Measurements from ENCODE around the gene COL18A1. TPM values are rescaled to one million over a fixed set of nuclear protein-coding genes. Genes with fewer than 3 reads are reported as not detected.
"Not testable (repeated sequence)": the region's sequence is repeated elsewhere in the genome, so short reads cannot be mapped to it uniquely, and the experiment has no call there.

The COL18A1 gene
- total RNA-seq, 1 donor from 2014 or later = 7.8 TPM

- intact Hi-C loops (cut with micrococcal nuclease) = no loop called here
Measured at GRCh38 chr21:45366931-45367401, 38.0 kb upstream of the COL18A1 start.

- intact Hi-C loops (cut with micrococcal nuclease) = no loop called here
Measured at GRCh38 chr21:45367402-45368351, 37.3 kb upstream of the COL18A1 start.

- intact Hi-C loops (cut with micrococcal nuclease) = not testable (repeated sequence)
Measured at GRCh38 chr21:45369018-45369417, 35.9 kb upstream of the COL18A1 start.

- intact Hi-C loops (cut with micrococcal nuclease) = loop anchor here (2.0 kb wide), 1 partner anchor 68 kb away; no protein-coding TSS in a partner anchor
Measured at GRCh38 chr21:45370575-45370974, 34.4 kb upstream of the COL18A1 start.

GRCh38 chr21:45371081-45371480, 33.9 kb upstream of the COL18A1 start:
- intact Hi-C loops (cut with micrococcal nuclease) = loop anchor here (2.0 kb wide), 1 partner anchor 68 kb away; no protein-coding TSS in a partner anchor

GRCh38 chr21:45371655-45372054, 33.3 kb upstream of the COL18A1 start:
- intact Hi-C loops (cut with micrococcal nuclease) = loop anchor here (2.0 kb wide), 1 partner anchor 67 kb away; no protein-coding TSS in a partner anchor

GRCh38 chr21:45372732-45373355, 32.1 kb upstream of the COL18A1 start:
- intact Hi-C loops (cut with micrococcal nuclease) = no loop called here

- intact Hi-C loops (cut with micrococcal nuclease) = no loop called here
Measured at GRCh38 chr21:45373991-45374816, 30.8 kb upstream of the COL18A1 start.

GRCh38 chr21:45374826-45375455, 30.0 kb upstream of the COL18A1 start:
- intact Hi-C loops (cut with micrococcal nuclease) = no loop called here

GRCh38 chr21:45376459-45377324, 28.3 kb upstream of the COL18A1 start:
- intact Hi-C loops (cut with micrococcal nuclease) = no loop called here

GRCh38 chr21:45377325-45377709, 27.6 kb upstream of the COL18A1 start:
- intact Hi-C loops (cut with micrococcal nuclease) = no loop called here

GRCh38 chr21:45377866-45378257, 27.1 kb upstream of the COL18A1 start:
- intact Hi-C loops (cut with micrococcal nuclease) = no loop called here

- intact Hi-C loops (cut with micrococcal nuclease) = no loop called here
Measured at GRCh38 chr21:45378258-45378966, 26.6 kb upstream of the COL18A1 start.

- intact Hi-C loops (cut with micrococcal nuclease) = no loop called here
Measured at GRCh38 chr21:45379171-45379900, 25.6 kb upstream of the COL18A1 start.

- intact Hi-C loops (cut with micrococcal nuclease) = no loop called here
Measured at GRCh38 chr21:45379901-45380330, 25.0 kb upstream of the COL18A1 start.

GRCh38 chr21:45380566-45380965, 24.4 kb upstream of the COL18A1 start:
- intact Hi-C loops (cut with micrococcal nuclease) = no loop called here

GRCh38 chr21:45381036-45381787, 23.8 kb upstream of the COL18A1 start:
- intact Hi-C loops (cut with micrococcal nuclease) = no loop called here
